Measurements from ENCODE around the gene TOP1. TPM values are rescaled to one million over a fixed set of nuclear protein-coding genes. Genes with fewer than 3 reads are reported as not detected.

Gene TOP1
- total and polyA plus RNA-seq, 2 of the 4 experiments (the other 2 are of a cell fraction): 14.0 to 21.5 TPM

DNA sequence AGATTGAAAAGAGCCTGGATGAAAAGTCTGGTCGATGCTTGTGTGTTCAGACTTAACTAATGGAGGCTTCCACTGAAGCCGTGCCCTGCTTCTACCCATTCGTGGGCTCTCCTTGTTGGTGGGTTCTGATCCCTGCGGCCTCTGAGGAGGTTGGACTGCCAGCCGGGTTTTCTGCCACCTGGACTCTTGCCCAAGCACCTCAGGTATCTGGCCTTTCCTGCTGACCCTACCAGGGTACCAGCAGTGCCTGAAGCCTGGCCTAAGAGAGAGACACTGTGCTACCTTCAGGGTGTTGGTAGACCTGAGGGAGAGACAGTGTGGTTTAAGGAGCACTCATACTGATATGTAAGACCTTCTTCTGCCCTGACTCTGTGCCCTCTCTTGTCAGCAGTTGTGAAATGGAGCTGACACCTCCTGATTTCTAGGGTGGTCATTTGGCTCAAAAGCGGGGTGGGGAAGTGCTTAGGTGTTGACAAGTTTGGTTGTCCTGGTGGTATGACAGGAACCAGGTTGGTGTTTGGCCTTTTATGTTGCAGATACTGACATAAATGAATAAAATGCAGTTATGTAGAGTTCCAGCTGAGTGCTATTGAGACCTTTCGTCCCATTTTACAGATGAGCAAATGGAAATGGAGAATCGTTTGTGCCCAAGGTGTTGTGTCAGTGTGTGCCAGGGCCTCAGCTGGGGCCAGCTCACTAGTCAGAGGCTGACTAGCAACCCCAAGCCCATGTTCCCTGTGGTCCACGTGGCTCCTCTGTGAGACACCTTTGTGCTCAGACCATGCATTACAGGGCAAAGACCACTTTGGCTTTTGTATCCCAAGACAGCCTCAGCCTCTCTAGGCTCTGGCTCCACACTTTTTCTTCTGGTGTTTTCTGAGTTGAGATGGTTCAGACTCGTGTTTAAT lies 111.9 kb downstream of the TOP1 start:
- H3K27me3 ChIP-seq (ENCODE audit: control insufficient read depth, insufficient read depth, low read length): no peaks in the 10 kb centered on the region
- no peak for TF ChIP-seq MXI1 (IDR thresholded peaks at IDR 0.05; ENCODE audit: borderline replicate concordance, low read depth, low read length)
- no peak for TF ChIP-seq CEBPB (IDR thresholded peaks at IDR 0.05; ENCODE audit: low read depth, low read length)
- no peak for TF ChIP-seq MAFK (IDR thresholded peaks at IDR 0.05; ENCODE audit: low read depth, low read length)
- TF ChIP-seq USF2 (IDR thresholded peaks at IDR 0.05; ENCODE audit: low read depth, low read length): no peak
- no peak for TF ChIP-seq BHLHE40 (IDR thresholded peaks at IDR 0.05; ENCODE audit: low read depth, low read length)
- TF ChIP-seq, protein P1, sequence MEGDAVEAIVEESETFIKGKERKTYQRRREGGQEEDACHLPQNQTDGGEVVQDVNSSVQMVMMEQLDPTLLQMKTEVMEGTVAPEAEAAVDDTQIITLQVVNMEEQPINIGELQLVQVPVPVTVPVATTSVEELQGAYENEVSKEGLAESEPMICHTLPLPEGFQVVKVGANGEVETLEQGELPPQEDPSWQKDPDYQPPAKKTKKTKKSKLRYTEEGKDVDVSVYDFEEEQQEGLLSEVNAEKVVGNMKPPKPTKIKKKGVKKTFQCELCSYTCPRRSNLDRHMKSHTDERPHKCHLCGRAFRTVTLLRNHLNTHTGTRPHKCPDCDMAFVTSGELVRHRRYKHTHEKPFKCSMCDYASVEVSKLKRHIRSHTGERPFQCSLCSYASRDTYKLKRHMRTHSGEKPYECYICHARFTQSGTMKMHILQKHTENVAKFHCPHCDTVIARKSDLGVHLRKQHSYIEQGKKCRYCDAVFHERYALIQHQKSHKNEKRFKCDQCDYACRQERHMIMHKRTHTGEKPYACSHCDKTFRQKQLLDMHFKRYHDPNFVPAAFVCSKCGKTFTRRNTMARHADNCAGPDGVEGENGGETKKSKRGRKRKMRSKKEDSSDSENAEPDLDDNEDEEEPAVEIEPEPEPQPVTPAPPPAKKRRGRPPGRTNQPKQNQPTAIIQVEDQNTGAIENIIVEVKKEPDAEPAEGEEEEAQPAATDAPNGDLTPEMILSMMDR (conservative IDR thresholded peaks at IDR 0.05; ENCODE audit: low read depth, low read length): no peak
- TF ChIP-seq POLR2A (IDR thresholded peaks at IDR 0.05; ENCODE audit: low read depth, low read length): no peak
- no peak for TF ChIP-seq CHD1 (IDR thresholded peaks at IDR 0.05; ENCODE audit: low read depth, low read length)
- no peak overlapping the region for H3K9ac ChIP-seq (ENCODE audit: low read depth, low read length)
- peak overlapping the region; percentile 52 for H2AK5ac ChIP-seq (ENCODE audit: low read depth, low read length)
- H3K14ac ChIP-seq (replicated peaks; ENCODE audit: low read depth, low read length): 0 out of 2 replicates have a peak overlapping the region, but pooled peaks have one; percentile 47
- peaks cover 2% of the 10 kb centered on the region; the same call in 1 of the 2 replicates for H3K36me3 ChIP-seq (ENCODE audit: control insufficient read depth, insufficient read depth, low read length)
- H4K20me1 ChIP-seq (ENCODE audit: insufficient read depth, low read length): peaks cover 72% of the 10 kb centered on the region
- H4K5ac ChIP-seq (ENCODE audit: low read depth, low read length): no peak overlapping the region
- H3K79me1 ChIP-seq (ENCODE audit: low read depth in 1 of 2, low read length in 2 of 2): peaks cover 17 to 77% of the 10 kb centered on the region in 2 experiments
- H3K9me3 ChIP-seq (ENCODE audit: control insufficient read depth, insufficient read depth, low read length): no peaks in the 10 kb centered on the region
- H3K56ac ChIP-seq (ENCODE audit: extremely low read depth, insufficient read depth, low read length): no peak overlapping the region
- H2BK20ac ChIP-seq (ENCODE audit: low read depth, low read length): no peak overlapping the region
- DNase-seq: no peak
- no peak overlapping the region for H2BK5ac ChIP-seq (ENCODE audit: low read depth, low read length, poor library complexity, severe bottlenecking)
- H2BK120ac ChIP-seq (ENCODE audit: low read depth, low read length): no peak overlapping the region
- peaks cover 51% of the 10 kb centered on the region for H3K9me1 ChIP-seq (ENCODE audit: insufficient read depth, low read length)
- H2BK15ac ChIP-seq (ENCODE audit: low read depth, low read length): no peak overlapping the region
- H3K4ac ChIP-seq (ENCODE audit: low read depth, low read length): no peak overlapping the region; the same call in none of the 2 replicates
- H3K27ac ChIP-seq (ENCODE audit: insufficient read depth, low read length): no peak overlapping the region
- ChIA-PET CTCF (no interaction called here), POLR2A (ENCODE audit: unreplicated experiment) (no interaction called here)
- ATAC-seq (ENCODE audit: low read depth): no peak
- H3K4me1 ChIP-seq (ENCODE audit: control insufficient read depth, insufficient read depth, low read length): peaks cover 22% of the 10 kb centered on the region
- intact Hi-C loops (cut with micrococcal nuclease) (no loop called here), in situ Hi-C loops (cut with MboI; ENCODE audit: low sequenced_read_pairs) (no loop called here), dilution Hi-C loops (cut with HindIII; ENCODE audit: low sequenced_read_pairs, unreplicated experiment) (no loop called here)
- H2AFZ ChIP-seq (replicated peaks; ENCODE audit: low read length, poor library complexity): no peak overlapping the region
- no peak overlapping the region; the same call in 1 of the 2 replicates for H4K91ac ChIP-seq (ENCODE audit: insufficient read depth, low read depth, low read length)
- peak overlapping the region; percentile 52 for H2AK9ac ChIP-seq (replicated peaks; ENCODE audit: low read depth, low read length, poor library complexity)
- no peak overlapping the region for H3K4me3 ChIP-seq (ENCODE audit: insufficient read depth, low read depth, low read length)
- peak overlapping the region; percentile 18; the same call in 1 of the 2 replicates for H3K4me2 ChIP-seq (ENCODE audit: low read depth, low read length)
- H3K18ac ChIP-seq (ENCODE audit: low read depth, low read length): no peak overlapping the region
- peak overlapping the region; percentile 71 for H3K23ac ChIP-seq (ENCODE audit: low read depth, low read length)
- no peak overlapping the region for H4K8ac ChIP-seq (ENCODE audit: low read depth in 2 of 2, low read length in 2 of 2)
- WGBS, 2 experiments (ENCODE audit: extremely low coverage in 2 of 2, insufficient read length in 1 of 2): 88% methylated on average over 5 of the region's 10 CpGs; no CpG with 5 or more reads in 1 of the 2 experiments
- BruUV-seq (replicated peaks): TSS peak; percentile 6
